ENCODE results near the gene MFAP4.

GRCh38 chr17:19415806-19416775, 29.1 kb upstream of the MFAP4 start:
- TF ChIP-seq, protein P1, sequence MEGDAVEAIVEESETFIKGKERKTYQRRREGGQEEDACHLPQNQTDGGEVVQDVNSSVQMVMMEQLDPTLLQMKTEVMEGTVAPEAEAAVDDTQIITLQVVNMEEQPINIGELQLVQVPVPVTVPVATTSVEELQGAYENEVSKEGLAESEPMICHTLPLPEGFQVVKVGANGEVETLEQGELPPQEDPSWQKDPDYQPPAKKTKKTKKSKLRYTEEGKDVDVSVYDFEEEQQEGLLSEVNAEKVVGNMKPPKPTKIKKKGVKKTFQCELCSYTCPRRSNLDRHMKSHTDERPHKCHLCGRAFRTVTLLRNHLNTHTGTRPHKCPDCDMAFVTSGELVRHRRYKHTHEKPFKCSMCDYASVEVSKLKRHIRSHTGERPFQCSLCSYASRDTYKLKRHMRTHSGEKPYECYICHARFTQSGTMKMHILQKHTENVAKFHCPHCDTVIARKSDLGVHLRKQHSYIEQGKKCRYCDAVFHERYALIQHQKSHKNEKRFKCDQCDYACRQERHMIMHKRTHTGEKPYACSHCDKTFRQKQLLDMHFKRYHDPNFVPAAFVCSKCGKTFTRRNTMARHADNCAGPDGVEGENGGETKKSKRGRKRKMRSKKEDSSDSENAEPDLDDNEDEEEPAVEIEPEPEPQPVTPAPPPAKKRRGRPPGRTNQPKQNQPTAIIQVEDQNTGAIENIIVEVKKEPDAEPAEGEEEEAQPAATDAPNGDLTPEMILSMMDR (IDR thresholded peaks at IDR 0.05; ENCODE audit: low read depth, low read length) = no peak
- TF ChIP-seq EZH2phosphoT487 (IDR thresholded peaks at IDR 0.05; ENCODE audit: low read depth) = no peak
